Mononuclear cell (primary cell): ENCODE measurements around the gene MAPK14. TPM values are rescaled to one million over a fixed set of nuclear protein-coding genes. Genes with fewer than 3 reads are reported as not detected.
A peak's percentile ranks its signal among the peaks of the same experiment; 100 is the strongest.
"Not testable (repeated sequence)": the region's sequence is repeated elsewhere in the genome, so short reads cannot be mapped to it uniquely, and the experiment has no call there.

Experiments
- H3K27me3 ChIP-seq: 2 replicates; pipeline ENCODE4 v1.6.0; 2011; ENCODE audit warnings: low read length, control low read depth; ENCODE audit not compliant: insufficient read depth
- H3K4me1 ChIP-seq: 2 replicates; pipeline ENCODE4 v1.5.1; 2011; ENCODE audit warnings: mild to moderate bottlenecking, low read length, control low read depth; ENCODE audit not compliant: insufficient read depth
- H3K4me3 ChIP-seq: 2 replicates; pipeline ENCODE4 v1.5.1; 2011; ENCODE audit warnings: mild to moderate bottlenecking, low read length, moderate library complexity
- H3K9me3 ChIP-seq: 2 replicates; pipeline ENCODE4 v1.5.1; 2011; ENCODE audit warnings: low read depth, mild to moderate bottlenecking, control low read depth, low read length
- total RNA-seq: library from RNA; depleted of rRNA; stranded (reverse); fragments of >200 nt; gene quantifications from one replicate; pipeline ENCODE4 v1.2.3, GENCODE V29; 2012

The MAPK14 gene
- total RNA-seq, 1 donor, result 86.9 TPM

DNA sequence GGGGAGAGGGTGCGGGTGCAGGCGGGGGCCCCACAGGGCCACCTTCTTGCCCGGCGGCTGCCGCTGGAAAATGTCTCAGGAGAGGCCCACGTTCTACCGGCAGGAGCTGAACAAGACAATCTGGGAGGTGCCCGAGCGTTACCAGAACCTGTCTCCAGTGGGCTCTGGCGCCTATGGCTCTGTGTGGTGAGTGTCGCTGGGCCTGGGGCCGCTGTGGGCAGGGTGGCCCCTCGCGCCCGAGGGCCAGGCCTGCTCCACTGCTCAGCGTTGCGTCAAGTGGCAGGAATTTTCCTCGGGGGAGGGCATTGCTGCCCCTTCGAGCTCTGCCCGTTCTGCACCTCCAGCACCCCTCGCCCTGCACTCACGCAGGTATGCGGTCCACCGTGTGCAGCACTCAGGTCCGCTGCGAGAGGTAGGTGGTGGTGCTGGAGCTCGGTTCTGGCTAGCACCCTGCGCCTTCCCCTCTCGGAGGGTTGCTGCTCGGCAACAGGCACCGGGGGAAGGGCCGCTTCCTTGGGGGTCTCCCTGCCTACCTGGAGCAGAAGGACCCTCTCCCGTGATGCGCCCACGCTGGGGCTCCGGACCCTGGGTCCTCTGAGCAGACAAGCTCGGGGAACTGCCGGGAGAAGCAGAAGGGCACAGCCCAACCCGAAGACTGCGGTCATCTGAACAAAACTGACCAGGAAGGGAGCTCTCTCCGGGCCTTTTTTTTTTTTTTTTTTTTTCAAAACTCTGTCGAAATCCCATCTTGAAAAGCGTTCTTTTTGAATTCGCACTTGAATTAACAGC lies 674 bp downstream of the MAPK14 start:
- Histone ChIP-seq H3K27me3 (peaks cover 5% of the 10 kb centered on the region), H3K4me3 (peak overlapping the region; percentile 99), H3K9me3 (no peaks in the 10 kb centered on the region), H3K4me1 (peaks cover 59% of the 10 kb centered on the region)

DNA sequence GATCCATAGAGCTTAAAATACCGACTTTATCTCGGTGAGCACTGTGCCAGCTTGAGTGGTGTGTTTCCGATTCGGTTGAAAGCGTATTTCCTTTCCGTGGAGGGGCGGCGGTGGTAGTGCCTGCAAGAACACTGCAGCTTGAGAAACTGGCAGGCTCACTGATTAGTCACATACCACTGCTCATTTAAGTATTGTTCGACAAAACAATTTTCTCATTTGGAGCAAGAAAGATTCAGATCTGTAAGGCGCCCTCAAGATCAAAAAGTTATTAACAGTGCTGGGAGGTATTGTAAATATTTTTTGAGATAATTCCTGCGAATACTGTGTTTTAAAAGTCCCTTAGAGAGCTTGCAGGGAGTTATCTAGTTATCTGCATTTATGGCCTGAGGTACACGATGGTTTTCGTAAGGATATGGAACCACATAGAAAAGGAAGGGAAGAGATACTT lies 1.3 kb downstream of the MAPK14 start:
- H3K9me3 ChIP-seq, result no peaks in the 10 kb centered on the region
- peak overlapping the region; percentile 99 for H3K4me3 ChIP-seq
- peaks cover 5% of the 10 kb centered on the region for H3K27me3 ChIP-seq
- H3K4me1 ChIP-seq, result peaks cover 62% of the 10 kb centered on the region

DNA sequence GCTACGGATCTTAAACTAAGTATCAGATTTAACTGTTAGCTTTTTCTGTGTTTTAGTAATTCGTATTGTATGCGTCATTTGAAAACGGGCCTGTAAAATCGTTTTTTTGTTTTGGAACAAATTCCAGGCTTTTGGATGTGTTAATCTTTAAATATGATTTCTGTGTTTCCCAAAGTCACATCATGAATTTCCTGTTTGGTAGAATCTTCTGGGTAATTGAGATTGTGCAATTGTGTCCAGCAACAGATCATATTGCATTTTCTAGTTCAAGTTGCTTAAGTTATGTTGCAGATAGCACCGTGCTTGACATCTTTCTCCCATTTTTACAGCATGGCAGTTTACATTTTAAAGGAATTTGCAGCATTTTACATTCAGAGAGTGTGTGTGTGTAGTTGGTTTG lies 1.9 kb downstream of the MAPK14 start:
- H3K27me3 ChIP-seq, result peaks cover 5% of the 10 kb centered on the region
- H3K9me3 ChIP-seq, result no peaks in the 10 kb centered on the region
- peaks cover 62% of the 10 kb centered on the region for H3K4me1 ChIP-seq
- H3K4me3 ChIP-seq, result peak overlapping the region; percentile 99

DNA sequence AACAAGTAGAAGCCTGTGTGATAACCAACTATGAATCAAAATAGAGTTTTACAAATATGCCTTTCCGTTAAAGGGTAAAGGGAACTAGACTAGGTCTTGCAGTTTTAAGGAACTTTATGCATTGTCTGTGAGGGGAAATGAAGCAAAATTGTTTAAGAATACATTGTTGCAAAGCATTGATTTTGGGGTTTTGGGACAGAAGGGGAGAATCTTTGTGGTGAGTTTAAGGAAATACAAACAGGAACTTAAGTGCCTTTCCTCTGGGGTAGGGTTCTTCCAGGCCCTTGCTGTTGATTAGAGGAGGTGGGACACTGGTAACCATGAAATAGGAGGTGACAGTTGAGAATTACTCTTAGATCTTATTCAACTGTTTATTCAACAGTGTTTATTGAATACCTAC lies 4.7 kb downstream of the MAPK14 start:
- no peaks in the 10 kb centered on the region for H3K27me3 ChIP-seq
- H3K4me3 ChIP-seq, result no peak overlapping the region
- H3K4me1 ChIP-seq, result peaks cover 72% of the 10 kb centered on the region
- no peaks in the 10 kb centered on the region for H3K9me3 ChIP-seq

DNA sequence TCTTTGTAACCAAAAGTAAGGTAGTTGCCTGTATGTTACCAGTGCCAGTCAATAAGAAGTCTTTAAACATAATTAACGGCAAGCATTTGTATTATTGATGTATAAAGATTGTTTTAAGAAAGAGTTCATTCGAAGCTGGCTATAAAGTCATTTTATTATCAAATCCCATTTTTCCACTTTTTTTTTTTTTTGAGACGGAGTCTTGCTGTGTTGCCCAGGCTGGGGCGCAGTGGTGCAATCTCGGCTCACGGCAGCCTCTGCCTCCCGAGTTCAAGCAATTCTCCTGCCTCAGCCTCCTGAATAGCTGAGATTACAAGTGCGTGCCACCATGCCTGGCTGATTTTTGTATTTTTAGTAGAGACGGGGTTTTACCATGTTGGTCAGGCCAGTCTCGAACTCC lies 5.5 kb downstream of the MAPK14 start:
- peaks cover 81% of the 10 kb centered on the region for H3K4me1 ChIP-seq
- H3K9me3 ChIP-seq, H3K4me3 ChIP-seq, H3K27me3 ChIP-seq: not testable (repeated sequence)

DNA sequence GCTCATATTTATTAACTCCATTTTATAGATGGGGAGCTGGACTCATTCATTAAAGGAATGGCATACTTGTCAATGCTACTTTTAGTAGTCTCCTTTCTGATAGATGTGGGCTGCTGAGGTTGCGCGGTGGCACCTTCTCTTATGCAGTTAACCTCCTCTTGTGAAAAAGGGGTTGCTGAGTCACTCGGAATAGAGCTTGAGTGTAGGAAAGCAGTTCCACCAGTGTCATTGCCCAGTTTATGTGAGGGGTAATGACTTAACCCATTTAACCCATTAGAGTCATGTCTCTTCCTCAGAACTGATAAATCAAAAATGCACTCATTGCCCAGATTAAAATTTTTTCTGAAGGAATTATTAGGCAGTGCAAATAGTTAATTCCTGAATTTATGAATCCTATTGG lies 6.3 kb downstream of the MAPK14 start:
- H3K4me3 ChIP-seq, result no peak overlapping the region
- peaks cover 86% of the 10 kb centered on the region for H3K4me1 ChIP-seq
- H3K9me3 ChIP-seq, result no peaks in the 10 kb centered on the region
- no peaks in the 10 kb centered on the region for H3K27me3 ChIP-seq

DNA sequence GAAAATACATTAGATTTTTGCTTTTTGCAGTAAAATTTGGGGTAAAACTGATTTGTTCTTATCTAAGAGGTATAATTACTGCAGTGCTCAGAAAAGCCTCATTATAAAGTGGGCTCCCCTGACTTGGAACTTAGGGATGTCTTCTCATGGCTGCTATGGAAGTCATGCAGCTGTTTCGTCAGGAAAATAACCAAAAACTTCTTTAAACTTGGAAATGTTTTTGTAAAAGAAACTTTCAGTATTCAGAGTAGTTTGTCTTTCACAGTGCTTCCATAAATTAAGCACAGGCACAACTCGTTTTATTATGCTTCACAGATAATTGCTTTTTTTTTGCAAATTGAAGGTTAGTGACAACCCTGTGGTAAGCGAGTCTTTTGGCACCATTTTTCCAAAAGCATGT lies 6.8 kb downstream of the MAPK14 start:
- H3K9me3 ChIP-seq, result no peaks in the 10 kb centered on the region
- H3K27me3 ChIP-seq, result no peaks in the 10 kb centered on the region
- H3K4me1 ChIP-seq, result peaks cover 88% of the 10 kb centered on the region
- no peak overlapping the region for H3K4me3 ChIP-seq

DNA sequence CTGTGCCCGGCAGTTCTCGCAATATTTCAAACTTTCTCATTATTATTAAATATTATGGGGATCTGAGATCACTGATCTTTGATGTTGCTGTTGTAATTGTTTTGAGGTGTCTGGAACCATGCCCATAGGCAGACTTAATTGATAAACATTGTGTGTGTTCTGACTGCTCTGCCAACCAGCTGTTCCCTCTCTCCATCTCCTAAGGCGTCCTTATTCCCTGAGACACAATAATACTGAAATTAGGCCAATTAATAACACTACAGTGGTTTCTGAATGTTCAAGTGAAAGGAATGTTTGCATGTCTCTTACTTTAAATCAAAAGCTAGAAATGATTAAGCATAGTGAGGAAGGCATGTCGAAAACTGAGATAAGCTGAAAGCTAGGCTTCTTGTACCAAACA lies 7.6 kb downstream of the MAPK14 start:
- H3K27me3 ChIP-seq, result no peaks in the 10 kb centered on the region
- peaks cover 91% of the 10 kb centered on the region for H3K4me1 ChIP-seq
- H3K9me3 ChIP-seq, result no peaks in the 10 kb centered on the region
- H3K4me3 ChIP-seq, result no peak overlapping the region

DNA sequence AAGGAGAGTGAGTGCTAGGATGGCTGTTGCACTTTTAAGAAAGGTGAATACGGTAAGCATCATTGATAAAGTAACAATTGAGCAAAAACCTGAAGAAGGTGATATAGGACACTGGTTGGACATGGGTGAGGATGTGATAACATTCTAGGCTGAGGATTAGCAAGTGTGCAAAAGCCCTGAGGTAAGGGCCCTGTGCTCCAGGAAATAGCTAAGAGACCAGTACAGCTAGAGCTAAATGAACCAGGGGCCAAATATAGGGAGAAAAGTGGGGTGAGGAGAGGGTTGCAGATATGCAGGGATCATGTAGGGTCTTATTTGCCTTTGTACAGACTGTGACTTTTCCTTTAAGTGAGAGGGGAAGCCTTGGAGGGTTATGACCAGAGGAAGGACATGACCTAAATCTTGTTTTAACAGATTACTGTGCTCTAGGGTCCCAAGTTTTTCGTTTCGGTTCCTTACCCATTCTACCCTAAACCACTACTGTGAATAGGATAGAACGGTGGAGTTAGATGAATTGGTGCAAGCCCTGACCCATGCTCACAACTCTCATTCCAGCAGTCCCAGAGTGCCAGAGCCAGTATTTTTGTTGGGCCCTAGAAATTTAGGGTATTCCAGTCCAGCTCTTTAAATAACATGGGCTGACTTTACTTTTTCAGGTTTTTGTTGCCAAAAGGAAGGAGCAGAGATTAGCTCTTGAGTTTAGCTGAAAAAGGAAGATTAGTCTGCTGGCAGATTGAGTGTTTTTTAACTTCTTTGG lies 10.7 kb downstream of the MAPK14 start:
- Histone ChIP-seq H3K27me3 (no peaks in the 10 kb centered on the region), H3K9me3 (no peaks in the 10 kb centered on the region), H3K4me3 (no peak overlapping the region), H3K4me1 (peaks cover 70% of the 10 kb centered on the region)

DNA sequence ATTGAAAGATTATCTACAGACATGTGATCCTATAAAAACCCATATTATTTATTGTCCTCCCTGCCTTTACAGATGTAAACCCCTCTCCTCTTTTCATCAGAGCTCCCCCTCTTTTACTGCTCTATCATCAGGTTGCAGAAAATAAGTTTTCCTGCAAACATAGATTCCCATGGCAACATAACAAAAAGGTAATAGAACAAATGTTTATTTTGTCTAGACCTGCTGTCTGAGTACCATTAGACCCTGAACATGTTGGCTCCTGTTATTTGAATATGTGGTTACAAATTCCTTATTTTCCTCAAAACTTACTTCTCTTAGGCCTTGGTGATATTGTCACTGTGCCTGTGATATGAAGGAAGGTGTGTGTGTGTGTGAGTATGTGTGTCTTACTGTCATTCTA lies 11.5 kb downstream of the MAPK14 start:
- peaks cover 62% of the 10 kb centered on the region for H3K4me1 ChIP-seq
- no peak overlapping the region for H3K4me3 ChIP-seq

DNA sequence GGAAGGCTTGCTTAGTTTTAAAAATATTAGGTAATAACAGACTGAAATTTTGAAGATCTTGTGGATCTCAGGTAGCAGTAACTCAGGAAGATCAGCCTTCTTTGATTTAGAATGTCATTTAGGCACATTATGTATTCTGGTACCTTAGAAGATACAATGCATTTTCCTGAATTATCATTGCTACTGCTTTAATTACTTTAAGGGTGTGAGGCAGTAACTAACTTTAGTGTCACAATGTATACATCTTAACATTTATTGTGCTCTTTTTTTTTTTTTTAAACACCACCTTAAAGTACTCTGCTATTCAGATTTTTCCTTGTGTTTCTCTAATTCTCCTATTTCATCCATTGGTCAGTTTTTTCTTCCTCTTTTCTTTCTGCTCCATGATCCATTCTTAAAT lies 13.3 kb downstream of the MAPK14 start:
- no peaks in the 10 kb centered on the region for H3K9me3 ChIP-seq
- no peak overlapping the region for H3K4me3 ChIP-seq
- peaks cover 51% of the 10 kb centered on the region for H3K4me1 ChIP-seq
- no peaks in the 10 kb centered on the region for H3K27me3 ChIP-seq

More for the DNA sequence above, 11.5 kb downstream of the MAPK14 start:
- Histone ChIP-seq H3K27me3 (no peaks in the 10 kb centered on the region), H3K9me3 (no peaks in the 10 kb centered on the region)

DNA sequence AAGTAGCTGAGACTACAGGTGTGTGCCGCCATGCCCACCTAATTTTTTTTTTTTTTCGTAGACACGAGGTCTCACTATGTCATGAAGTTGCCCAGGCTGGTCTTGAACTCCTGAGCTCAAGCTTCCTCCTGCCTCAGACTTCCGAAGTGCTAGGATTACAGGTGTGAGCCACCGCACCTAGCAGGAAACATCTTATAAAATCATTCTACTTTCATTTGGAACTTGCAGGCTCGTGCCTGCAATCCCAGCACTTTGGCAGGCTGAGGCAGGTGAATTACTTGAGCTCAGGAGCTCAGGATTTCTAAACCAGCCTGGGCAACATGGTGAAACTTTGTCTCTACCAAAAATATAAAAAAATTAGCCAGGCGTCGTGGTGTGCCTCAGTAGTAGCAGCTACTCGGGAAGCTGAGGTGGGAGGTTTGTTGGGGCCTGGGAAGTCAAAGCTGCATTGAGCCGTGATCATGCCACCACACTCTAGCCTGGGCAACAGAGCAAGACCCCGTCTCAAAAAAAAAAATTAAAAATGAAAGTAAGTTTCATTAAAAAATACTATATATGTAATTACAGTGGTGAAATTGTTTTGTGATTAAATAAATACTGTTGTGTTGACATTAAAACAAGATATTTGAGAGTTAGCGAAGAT lies 15.1 kb downstream of the MAPK14 start:
- H3K9me3 ChIP-seq, result no peaks in the 10 kb centered on the region
- peaks cover 47% of the 10 kb centered on the region for H3K4me1 ChIP-seq
- no peaks in the 10 kb centered on the region for H3K27me3 ChIP-seq
- H3K4me3 ChIP-seq, result no peak overlapping the region

DNA sequence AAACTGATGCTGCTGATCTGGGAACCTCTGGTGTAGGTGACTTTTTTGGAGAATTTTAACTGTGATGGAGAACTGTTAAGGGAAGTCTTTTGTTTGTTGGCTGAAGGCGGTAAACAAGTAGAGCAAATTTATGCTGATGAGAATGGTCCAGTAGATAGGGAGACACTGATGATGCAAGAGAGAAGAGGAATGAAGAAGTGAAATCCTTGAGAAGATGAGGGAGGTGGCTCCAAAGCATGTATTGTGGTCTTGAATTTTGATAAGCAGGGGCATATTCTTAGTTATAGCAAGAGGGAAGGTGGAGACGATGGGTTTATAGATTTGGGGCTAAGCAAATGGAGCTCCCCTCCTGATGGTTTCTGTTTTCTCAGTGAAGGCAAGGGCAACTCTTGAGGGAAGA lies 22.0 kb downstream of the MAPK14 start:
- Histone ChIP-seq H3K9me3 (no peaks in the 10 kb centered on the region), H3K4me3 (no peak overlapping the region), H3K4me1 (peaks cover 60% of the 10 kb centered on the region), H3K27me3 (no peaks in the 10 kb centered on the region)

DNA sequence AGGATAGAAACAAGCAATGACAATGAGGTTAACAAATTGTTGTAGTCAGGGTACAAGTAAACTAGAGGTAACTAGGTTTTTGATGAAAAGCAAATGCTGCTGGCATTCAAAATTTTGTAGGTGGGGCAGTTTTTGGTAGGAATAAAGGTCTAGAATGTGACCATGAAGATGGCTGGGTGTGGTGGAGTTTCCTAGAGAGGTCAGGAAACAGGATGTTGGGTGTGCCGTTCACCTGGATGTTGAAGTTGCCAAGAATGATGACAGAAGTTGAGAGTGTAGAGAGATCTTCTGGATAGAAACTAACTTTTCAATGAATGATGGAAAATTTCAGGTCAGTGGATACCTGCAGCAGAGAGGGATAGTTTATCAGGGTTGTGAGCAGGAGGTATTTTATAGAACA lies 22.7 kb downstream of the MAPK14 start:
- H3K9me3 ChIP-seq, result no peaks in the 10 kb centered on the region
- no peak overlapping the region for H3K4me3 ChIP-seq
- H3K27me3 ChIP-seq, result no peaks in the 10 kb centered on the region
- peaks cover 53% of the 10 kb centered on the region for H3K4me1 ChIP-seq

DNA sequence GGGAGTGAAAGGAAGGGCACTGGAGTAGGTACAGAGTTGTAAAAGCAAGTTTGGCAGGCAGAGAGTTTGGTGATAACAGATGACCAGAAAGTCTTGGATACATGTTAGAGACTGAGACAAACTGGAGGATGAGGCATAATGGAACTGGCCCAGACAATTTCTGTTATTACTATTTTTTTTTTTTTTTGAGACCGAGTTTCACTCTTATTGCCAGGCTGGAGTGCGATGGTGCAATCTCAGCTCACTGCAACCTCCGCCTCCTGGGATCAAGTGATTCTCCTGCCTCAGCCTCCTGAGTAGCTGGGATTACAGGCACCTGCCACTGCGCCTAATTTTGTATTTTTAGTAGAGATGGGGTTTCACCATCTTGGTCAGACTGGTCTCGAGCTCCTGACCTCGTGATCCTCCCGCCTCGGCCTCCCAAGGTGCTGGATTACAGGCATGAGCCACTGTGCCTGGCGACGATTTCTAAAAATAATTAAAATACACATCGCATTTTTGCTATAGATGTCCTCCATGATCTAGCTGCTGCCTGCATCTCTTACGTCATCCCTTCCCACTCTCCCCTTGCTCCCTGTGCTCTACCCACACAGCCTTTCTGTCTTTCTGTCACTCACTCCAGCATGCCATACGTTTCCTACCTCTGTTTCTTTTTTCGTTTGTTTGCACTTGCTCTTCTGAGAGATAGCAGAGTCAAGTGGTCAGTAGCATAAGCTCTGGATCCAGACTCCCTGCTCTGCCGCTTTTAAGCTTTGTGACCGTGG lies 23.5 kb downstream of the MAPK14 start:
- Histone ChIP-seq H3K27me3 (no peaks in the 10 kb centered on the region), H3K9me3 (no peaks in the 10 kb centered on the region), H3K4me3 (no peak overlapping the region), H3K4me1 (peaks cover 52% of the 10 kb centered on the region)
